GM12864 (cell line): ENCODE results near the gene EED.

ENCODE experiments used
- DNase-seq: peaks from one replicate; pipeline ENCODE4 v3.0.0-alpha.2; 2011; ENCODE audit warnings: low read depth
- H3K4me3 ChIP-seq: 2 replicates; pipeline ENCODE4 v1.5.1; 2011; ENCODE audit warnings: mild to moderate bottlenecking, low read depth, low read length, control low read depth
- TF ChIP-seq, protein P1 (sequence below): IDR thresholded peaks from 2 replicates; pipeline ENCODE4 v1.5.1; 2011; ENCODE audit warnings: low read depth, mild to moderate bottlenecking, moderate library complexity, low read length, control low read depth, inconsistent platforms; ENCODE audit errors: missing control alignments

Gene EED

DNA sequence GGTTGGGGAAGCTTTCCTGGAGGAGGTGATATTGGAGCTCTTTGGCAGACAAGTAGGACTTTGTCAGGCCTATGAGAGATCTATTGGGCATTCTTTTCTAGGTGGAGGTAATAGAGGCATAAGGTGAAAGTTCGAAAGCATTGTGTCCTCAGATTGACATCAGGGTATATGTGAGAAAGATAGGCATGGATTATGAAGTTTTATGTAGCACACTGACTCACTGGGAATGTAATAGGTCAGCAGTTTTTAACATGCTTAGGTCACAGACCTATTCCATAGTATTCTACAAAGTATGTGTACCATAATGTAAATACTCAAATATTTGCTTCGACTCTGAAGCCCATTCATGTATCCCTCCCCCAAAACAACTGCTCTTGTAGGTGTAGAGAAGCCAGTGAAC is 69.2 kb downstream of the EED start:
- TF ChIP-seq, protein P1, sequence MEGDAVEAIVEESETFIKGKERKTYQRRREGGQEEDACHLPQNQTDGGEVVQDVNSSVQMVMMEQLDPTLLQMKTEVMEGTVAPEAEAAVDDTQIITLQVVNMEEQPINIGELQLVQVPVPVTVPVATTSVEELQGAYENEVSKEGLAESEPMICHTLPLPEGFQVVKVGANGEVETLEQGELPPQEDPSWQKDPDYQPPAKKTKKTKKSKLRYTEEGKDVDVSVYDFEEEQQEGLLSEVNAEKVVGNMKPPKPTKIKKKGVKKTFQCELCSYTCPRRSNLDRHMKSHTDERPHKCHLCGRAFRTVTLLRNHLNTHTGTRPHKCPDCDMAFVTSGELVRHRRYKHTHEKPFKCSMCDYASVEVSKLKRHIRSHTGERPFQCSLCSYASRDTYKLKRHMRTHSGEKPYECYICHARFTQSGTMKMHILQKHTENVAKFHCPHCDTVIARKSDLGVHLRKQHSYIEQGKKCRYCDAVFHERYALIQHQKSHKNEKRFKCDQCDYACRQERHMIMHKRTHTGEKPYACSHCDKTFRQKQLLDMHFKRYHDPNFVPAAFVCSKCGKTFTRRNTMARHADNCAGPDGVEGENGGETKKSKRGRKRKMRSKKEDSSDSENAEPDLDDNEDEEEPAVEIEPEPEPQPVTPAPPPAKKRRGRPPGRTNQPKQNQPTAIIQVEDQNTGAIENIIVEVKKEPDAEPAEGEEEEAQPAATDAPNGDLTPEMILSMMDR = no peak

DNA sequence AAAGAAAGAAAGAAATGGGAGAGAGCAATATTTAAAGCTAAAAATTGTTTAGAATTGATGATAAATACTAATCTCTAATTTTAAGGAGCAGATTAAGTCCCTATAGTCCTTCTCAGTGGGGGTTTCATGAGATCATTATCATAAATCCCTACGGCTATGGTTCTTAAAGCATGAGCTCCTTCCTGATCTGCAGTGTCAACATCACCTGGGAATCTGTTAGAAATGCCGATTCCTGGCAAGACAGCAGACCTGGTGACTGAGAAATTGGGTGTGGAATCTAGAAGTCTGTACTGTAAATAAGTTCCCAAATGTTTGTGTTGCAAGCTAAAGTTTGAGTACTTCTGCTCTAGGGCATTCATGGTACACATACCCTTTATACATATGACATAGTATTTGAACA is 70.1 kb downstream of the EED start:
- no peak overlapping the region for H3K4me3 ChIP-seq
- TF ChIP-seq, protein P1 = no peak
- DNase-seq = no peak

More for the DNA sequence above, 69.2 kb downstream of the EED start:
- no peak overlapping the region for H3K4me3 ChIP-seq
- DNase-seq = no peak
